Endothelial cell of umbilical vein (primary cell): ENCODE measurements around the gene BHLHE41. TPM values are rescaled to one million over a fixed set of nuclear protein-coding genes. Genes with fewer than 3 reads are reported as not detected.

ENCODE experiments used
- BruUV-seq: library from RNA; stranded (reverse); fragments of 400-500 nt; replicated peaks from 2 replicates; lab custom pipeline; 2021; lab: Mats Ljungman, UMichigan
- CTCF ChIA-PET: fragments of 300-600, 350-600 bp; sonication (Branson Sonifier 250); formaldehyde crosslinking; loops from one replicate; lab custom pipeline; 2021; ENCODE audit warnings: antibody characterized with exemption, inconsistent platforms; lab: Charles Lee
- POLR2A ChIA-PET: fragments of 300-600, 350-600 bp; sonication (Branson Sonifier 250); formaldehyde crosslinking; loops from one replicate; lab custom pipeline; 2021; ENCODE audit warnings: antibody characterized with exemption, inconsistent platforms; lab: Charles Lee
- DNase-seq: peaks from one replicate; pipeline ENCODE4 v3.0.0-alpha.2; 2011; ENCODE audit warnings: low read depth, low spot score
- FAIRE-seq: peaks from 2 replicates; lab custom pipeline; 2011; peaks lifted over from hg19 to GRCh38; lab: Jason Lieb, UNC
- H2AFZ ChIP-seq: 2 replicates; pipeline ENCODE4 v1.6.0; 2012; ENCODE audit warnings: low read depth, low read length, control low read depth, inconsistent platforms
- H3K27ac ChIP-seq: 2 replicates; pipeline ENCODE4 v1.5.1; 2011; ENCODE audit warnings: low read depth, mild to moderate bottlenecking, control low read depth, low read length, moderate library complexity; ENCODE audit not compliant: insufficient read depth
- H3K27me3 ChIP-seq, 2 experiments: 2 replicates each; pipeline versions ENCODE4 v1.6.0 to v1.6.1; 2011; ENCODE audit warnings: low read length in 2 of 2, mixed read lengths in 1 of 2; ENCODE audit not compliant: control insufficient read depth in 2 of 2, insufficient read depth in 2 of 2
- H3K36me3 ChIP-seq, 2 experiments: 2 replicates in 1 of 2; 3 replicates in 1 of 2; pipeline ENCODE4 v1.5.1; 2011; ENCODE audit warnings: low read length in 2 of 2, mild to moderate bottlenecking in 1 of 2, moderate library complexity in 1 of 2; ENCODE audit not compliant: control insufficient read depth in 2 of 2, insufficient read depth in 2 of 2; ENCODE audit errors: extremely low read depth in 1 of 2
- H3K4me1 ChIP-seq: 3 replicates; pipeline ENCODE4 v1.5.1; 2011; ENCODE audit warnings: mild to moderate bottlenecking, low read length; ENCODE audit not compliant: control insufficient read depth, insufficient read depth; ENCODE audit errors: extremely low read depth
- H3K4me2 ChIP-seq: 2 replicates; pipeline ENCODE4 v1.6.1; 2011; ENCODE audit warnings: low read length, control low read depth, mixed read lengths; ENCODE audit not compliant: insufficient read depth
- H3K4me3 ChIP-seq, 3 experiments: fragments of 200-600 bp in 1 of 3; sonication (generic), shearing (Covaris generic) in 1 of 3; replicated peaks in 1 of 3; 2 replicates each; pipeline ENCODE4 v1.5.1; 2011 to 2016; ENCODE audit warnings: control low read depth in 3 of 3, low read length in 3 of 3, mild to moderate bottlenecking in 2 of 3, inconsistent platforms in 1 of 3, low read depth in 1 of 3, moderate library complexity in 1 of 3; ENCODE audit not compliant: insufficient read depth in 1 of 3
- H3K79me2 ChIP-seq: 2 replicates; pipeline ENCODE4 v1.6.0; 2012; ENCODE audit warnings: low read length, inconsistent platforms; ENCODE audit not compliant: control insufficient read depth, insufficient read depth
- H3K9ac ChIP-seq: replicated peaks from 2 replicates; pipeline ENCODE3; 2011; ENCODE audit warnings: low read length, control low read depth; ENCODE audit not compliant: insufficient read depth; ENCODE audit errors: extremely low read depth
- H3K9me1 ChIP-seq: replicated peaks from 3 replicates; pipeline ENCODE4 v1.6.0; 2011; ENCODE audit warnings: mild to moderate bottlenecking, low read length; ENCODE audit not compliant: control insufficient read depth, insufficient read depth; ENCODE audit errors: extremely low read depth
- H3K9me3 ChIP-seq: replicated peaks from 2 replicates; pipeline ENCODE4 v1.5.1; 2012; ENCODE audit warnings: low read length, inconsistent platforms; ENCODE audit not compliant: control insufficient read depth, insufficient read depth
- H4K20me1 ChIP-seq: replicated peaks from 2 replicates; pipeline ENCODE3; 2011; ENCODE audit warnings: mild to moderate bottlenecking, low read length; ENCODE audit not compliant: control insufficient read depth, insufficient read depth; ENCODE audit errors: extremely low read depth
- CTCF ChIP-seq, 2 donors: IDR thresholded peaks; 1 replicate in 1 of 2; 2 replicates in 1 of 2; pipeline ENCODE4 v1.5.1; 2011; ENCODE audit warnings: low read length in 2 of 2, mild to moderate bottlenecking in 2 of 2, moderate library complexity in 2 of 2, control low read depth in 1 of 2, inconsistent platforms in 1 of 2, low read depth in 1 of 2; ENCODE audit not compliant: insufficient read depth in 1 of 2; ENCODE audit errors: extremely low read depth in 1 of 2
- EZH2 ChIP-seq: IDR thresholded peaks from 2 replicates; pipeline ENCODE4 v1.6.1; 2012; ENCODE audit warnings: borderline replicate concordance, low read depth, mild to moderate bottlenecking, moderate library complexity, low read length, inconsistent platforms; ENCODE audit not compliant: severe bottlenecking
- FOS ChIP-seq: IDR thresholded peaks from 2 replicates; pipeline ENCODE4 v1.6.1; 2011; ENCODE audit warnings: mild to moderate bottlenecking, low read length, moderate library complexity, borderline replicate concordance; ENCODE audit not compliant: insufficient read depth
- GATA2 ChIP-seq: IDR thresholded peaks from 2 replicates; pipeline ENCODE4 v1.7.0; 2011; ENCODE audit warnings: low read depth, mild to moderate bottlenecking, moderate library complexity, mixed read lengths, low read length; ENCODE audit not compliant: insufficient read length, insufficient read depth
- JUN ChIP-seq: IDR thresholded peaks from 2 replicates; pipeline ENCODE4 v1.6.1; 2011; ENCODE audit warnings: borderline replicate concordance, low read depth; ENCODE audit not compliant: insufficient read length, insufficient read depth
- MAX ChIP-seq: IDR thresholded peaks from 2 replicates; pipeline ENCODE4 v1.6.1; 2011; ENCODE audit not compliant: insufficient read depth, insufficient read length
- MYC ChIP-seq: IDR thresholded peaks from one replicate; pipeline ENCODE4 v1.6.1; 2011; ENCODE audit warnings: mild to moderate bottlenecking, low read depth, low read length
- POLR2A ChIP-seq: IDR thresholded peaks from 2 replicates; pipeline ENCODE4 v1.6.1; 2012; ENCODE audit warnings: low read depth, mild to moderate bottlenecking, control low read depth, low read length
- POLR2AphosphoS5 ChIP-seq: IDR thresholded peaks from 2 replicates; pipeline ENCODE4 v1.6.1; 2012; ENCODE audit warnings: low read depth, mild to moderate bottlenecking, control low read depth, low read length, moderate library complexity; ENCODE audit not compliant: insufficient read depth
- dilution Hi-C: fragments of 300-500 bp; cut with MboI; formaldehyde crosslinking; loops from one replicate; pipeline ENCODE4 v1.15.0; 2019; ENCODE audit warnings: low sequenced_read_pairs; ENCODE audit not compliant: extremely low pct_ligation_motif_present
- intact Hi-C: fragments of 100-400 bp; cut with micrococcal nuclease; formaldehyde crosslinking; loops from one replicate; pipeline ENCODE4 v1.10.0; 2022
- polyA plus RNA-seq, 4 experiments: library from polyadenylated mRNA; depleted of rRNA in 3 of 4; stranded (reverse) in 3 of 4; unstranded in 1 of 4; fragments of >200 nt; gene quantifications; 2 replicates each; pipeline versions ENCODE4 v1.2.1 to v1.2.3, GENCODE V29; 2011 to 2012; ENCODE audit warnings: missing spikeins in 1 of 4
- total RNA-seq: library from RNA; stranded (reverse); gene quantifications from 2 replicates; pipeline ENCODE4 v1.2.3, GENCODE V29; 2021

Gene BHLHE41
- total and polyA plus RNA-seq, 2 donors (not counting 3 experiments of a cell fraction or from before 2014, with no cell fraction given): 0.12 to 0.24 TPM

GRCh38 chr12:26097046-26097878, 27.6 kb downstream of the BHLHE41 start:
- no peaks in the 10 kb centered on the region for H3K27me3 ChIP-seq
- intact Hi-C loops: loop anchor here (1.0 to 2.0 kb wide), 5 partner anchors 337 to 788 kb away; no protein-coding TSS in a partner anchor
- H3K36me3 ChIP-seq: no peaks in the 10 kb centered on the region
- H3K4me1 ChIP-seq: no peaks in the 10 kb centered on the region
- H3K9me3 ChIP-seq: no peaks in the 10 kb centered on the region
- H3K79me2 ChIP-seq: no peaks in the 10 kb centered on the region
- no peaks in the 10 kb centered on the region for H4K20me1 ChIP-seq
- POLR2A ChIA-PET: no interaction called here
- H3K4me3 ChIP-seq: no peak overlapping the region
- no peak overlapping the region for H3K27ac ChIP-seq
- no peak overlapping the region for H3K4me2 ChIP-seq
- DNase-seq (peak; percentile 76), FAIRE-seq (peak; percentile 65)
- no TSS peak for BruUV-seq
- CTCF ChIA-PET: interaction anchor here (0.6 to 2.5 kb wide), 25 partner anchors 9 to 918 kb away, joined by 3 to 25 read pairs (median 4); partner anchors contain the start of gene BHLHE41
- no peak overlapping the region for H3K9ac ChIP-seq
- TF ChIP-seq MYC (no peak), CTCF (IDR thresholded peaks at IDR 0.05; ENCODE audit: extremely low read depth in 1 of 2, insufficient read depth in 1 of 2, low read depth in 1 of 2, low read length in 2 of 2) (peak; percentile 88 to 89)
- H2AFZ ChIP-seq: no peak overlapping the region
- dilution Hi-C loops: no loop called here
- no peaks in the 10 kb centered on the region for H3K9me1 ChIP-seq

- no peaks in the 10 kb centered on the region for H3K9me3 ChIP-seq
- no peak overlapping the region for H3K4me3 ChIP-seq
- TF ChIP-seq FOS (no peak), POLR2A (no peak), EZH2 (no peak), MYC (no peak), JUN (no peak), POLR2AphosphoS5 (no peak), CTCF (IDR thresholded peaks at IDR 0.05; ENCODE audit: extremely low read depth in 1 of 2, insufficient read depth in 1 of 2, low read depth in 1 of 2, low read length in 2 of 2) (no peak), GATA2 (no peak), MAX (no peak)
- no peaks in the 10 kb centered on the region for H3K79me2 ChIP-seq
- no peaks in the 10 kb centered on the region for H3K36me3 ChIP-seq
- H3K27me3 ChIP-seq: no peaks in the 10 kb centered on the region
- no peak overlapping the region for H3K4me2 ChIP-seq
- no TSS peak for BruUV-seq
- H3K9ac ChIP-seq: no peak overlapping the region
- H3K4me1 ChIP-seq: no peaks in the 10 kb centered on the region
- POLR2A ChIA-PET: no interaction called here
- no peak for DNase-seq
- dilution Hi-C loops: no loop called here
- CTCF ChIA-PET: interaction anchor here (1.5 to 2.5 kb wide), 4 partner anchors 9 to 556 kb away, joined by 5 to 17 read pairs (median 11); no protein-coding TSS in a partner anchor
- no peak overlapping the region for H3K27ac ChIP-seq
- FAIRE-seq: no peak
- intact Hi-C loops: loop anchor here (2.0 kb wide), 1 partner anchor 605 kb away; no protein-coding TSS in a partner anchor
- H2AFZ ChIP-seq: no peak overlapping the region
- H4K20me1 ChIP-seq: no peaks in the 10 kb centered on the region
- H3K9me1 ChIP-seq: no peaks in the 10 kb centered on the region
Observed at GRCh38 chr12:26096036-26096435, 28.8 kb downstream of the BHLHE41 start.
